ENCODE data around the gene RNF130. TPM values are rescaled to one million over a fixed set of nuclear protein-coding genes. Genes with fewer than 3 reads are reported as not detected.
"Not testable (repeated sequence)": the region's sequence is repeated elsewhere in the genome, so short reads cannot be mapped to it uniquely, and the experiment has no call there.

Gene RNF130
- total RNA-seq, 1 donor from 2014 or later: 13.7 TPM

- no peak for ATAC-seq
Observed at GRCh38 chr5:180103487-180104167, 32.1 kb upstream of the RNF130 start.

DNA sequence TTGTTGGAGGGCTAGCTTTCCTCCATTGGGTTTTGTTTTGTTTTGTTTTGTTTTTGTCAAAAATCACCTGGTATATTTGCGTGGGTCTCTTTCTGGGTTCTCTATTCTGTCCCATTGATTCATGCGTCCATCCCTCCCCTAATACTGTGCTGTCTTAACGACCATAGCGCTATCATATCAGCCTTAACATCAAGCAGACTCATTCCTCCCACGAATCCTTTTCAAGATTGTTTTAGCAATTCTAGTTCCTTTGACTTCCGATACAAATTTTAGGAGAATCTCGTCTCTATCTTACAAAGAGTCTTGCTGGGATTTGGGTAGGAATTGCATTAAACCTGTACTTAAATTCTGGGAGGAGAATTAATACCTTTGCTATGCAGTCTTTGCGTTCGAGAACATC lies 31.1 kb upstream of the RNF130 start:
- ATAC-seq: no peak

GRCh38 chr5:180101451-180102105 lies 30.0 kb upstream of the RNF130 start:
- ATAC-seq: no peak

GRCh38 chr5:180100621-180101450 lies 29.3 kb upstream of the RNF130 start:
- no peak for ATAC-seq

GRCh38 chr5:180099733-180100611 lies 28.4 kb upstream of the RNF130 start:
- ATAC-seq: no peak

GRCh38 chr5:180098991-180099732 lies 27.6 kb upstream of the RNF130 start:
- peak; percentile 23 for ATAC-seq

DNA sequence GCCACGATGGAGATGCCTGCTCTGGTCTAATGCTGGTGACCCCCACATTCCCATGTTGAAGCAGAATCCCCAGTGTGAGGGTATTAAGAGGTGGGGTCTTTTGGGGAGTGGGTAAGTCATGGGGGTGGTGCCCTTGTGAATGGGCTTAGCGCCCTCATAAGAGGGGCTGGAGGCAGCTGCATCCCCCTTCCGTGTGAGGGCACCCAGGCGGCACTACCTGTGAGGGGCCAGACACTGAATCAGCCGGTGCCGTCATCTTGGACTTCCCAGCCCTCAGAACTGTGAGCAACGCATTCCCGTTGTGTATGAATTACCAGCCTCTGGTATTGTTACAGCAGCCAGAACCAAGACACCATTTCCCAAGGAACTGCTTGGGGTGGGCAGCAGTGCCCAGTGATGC lies 27.0 kb upstream of the RNF130 start:
- ATAC-seq: no peak

DNA sequence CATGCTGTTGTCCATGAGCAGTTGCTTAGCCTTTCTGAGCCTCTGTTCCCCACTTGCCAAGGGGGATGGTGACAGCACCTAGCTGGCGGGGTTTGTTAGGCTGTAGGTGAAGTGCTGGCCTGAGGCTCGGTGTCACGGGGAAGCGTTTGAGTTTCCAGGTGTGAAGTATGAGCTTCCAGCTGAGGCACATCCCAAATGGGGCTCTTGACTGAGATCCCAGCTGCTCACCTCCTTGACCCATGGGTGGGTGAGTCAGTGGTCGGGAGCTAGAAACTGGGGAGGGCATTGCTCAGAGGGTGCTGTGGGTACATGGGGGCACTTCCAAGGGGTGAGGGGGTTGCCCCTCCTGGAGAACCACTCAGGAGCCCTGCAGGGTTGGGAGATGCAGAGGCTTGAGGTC lies 26.4 kb upstream of the RNF130 start:
- no peak for ATAC-seq

GRCh38 chr5:180097163-180097894 lies 25.8 kb upstream of the RNF130 start:
- ATAC-seq: peak; percentile 14

DNA sequence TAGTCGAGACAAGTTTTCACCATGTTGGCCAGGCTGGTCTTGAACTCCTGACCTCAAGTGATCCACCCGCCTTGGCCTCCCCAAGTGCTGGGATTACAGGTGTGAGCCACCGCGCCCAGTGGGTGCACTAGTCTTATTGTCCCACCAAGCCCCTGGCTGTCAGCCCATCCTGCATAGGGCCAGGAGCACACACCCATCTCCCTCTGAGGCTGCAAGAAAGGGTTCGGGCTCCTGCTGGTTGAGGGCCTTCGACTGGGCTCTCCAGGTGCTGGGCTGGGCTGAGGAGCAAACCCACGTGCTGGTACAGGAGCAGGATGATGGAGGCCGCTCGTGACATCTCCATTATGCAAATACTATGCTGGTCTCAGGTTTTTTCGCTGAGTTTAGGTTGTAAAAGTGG lies 25.1 kb upstream of the RNF130 start:
- no peak for ATAC-seq

- ATAC-seq: no peak
Observed at GRCh38 chr5:180095545-180095944, 24.0 kb upstream of the RNF130 start.

GRCh38 chr5:180093651-180094382 lies 22.3 kb upstream of the RNF130 start:
- ATAC-seq: no peak

DNA sequence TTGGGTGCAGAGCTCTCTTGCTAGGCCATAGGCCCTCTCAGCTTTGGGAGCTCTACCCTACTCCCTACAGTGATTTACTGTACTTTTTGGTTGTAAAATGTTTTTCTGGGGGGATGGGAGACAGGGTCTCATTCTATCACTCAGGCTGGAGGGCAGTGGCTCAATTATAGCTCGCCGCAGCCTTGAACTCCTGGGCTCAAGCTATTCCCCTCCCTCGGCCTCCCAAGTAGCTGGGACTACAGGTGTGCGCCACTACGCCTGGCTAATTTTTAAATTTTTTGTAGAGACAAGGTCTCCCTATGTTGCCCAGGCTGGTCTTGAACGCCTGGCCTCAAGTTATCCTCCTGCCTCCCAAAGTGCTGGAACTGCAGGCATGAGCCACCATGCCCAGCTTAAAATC lies 21.7 kb upstream of the RNF130 start:
- ATAC-seq: no peak

DNA sequence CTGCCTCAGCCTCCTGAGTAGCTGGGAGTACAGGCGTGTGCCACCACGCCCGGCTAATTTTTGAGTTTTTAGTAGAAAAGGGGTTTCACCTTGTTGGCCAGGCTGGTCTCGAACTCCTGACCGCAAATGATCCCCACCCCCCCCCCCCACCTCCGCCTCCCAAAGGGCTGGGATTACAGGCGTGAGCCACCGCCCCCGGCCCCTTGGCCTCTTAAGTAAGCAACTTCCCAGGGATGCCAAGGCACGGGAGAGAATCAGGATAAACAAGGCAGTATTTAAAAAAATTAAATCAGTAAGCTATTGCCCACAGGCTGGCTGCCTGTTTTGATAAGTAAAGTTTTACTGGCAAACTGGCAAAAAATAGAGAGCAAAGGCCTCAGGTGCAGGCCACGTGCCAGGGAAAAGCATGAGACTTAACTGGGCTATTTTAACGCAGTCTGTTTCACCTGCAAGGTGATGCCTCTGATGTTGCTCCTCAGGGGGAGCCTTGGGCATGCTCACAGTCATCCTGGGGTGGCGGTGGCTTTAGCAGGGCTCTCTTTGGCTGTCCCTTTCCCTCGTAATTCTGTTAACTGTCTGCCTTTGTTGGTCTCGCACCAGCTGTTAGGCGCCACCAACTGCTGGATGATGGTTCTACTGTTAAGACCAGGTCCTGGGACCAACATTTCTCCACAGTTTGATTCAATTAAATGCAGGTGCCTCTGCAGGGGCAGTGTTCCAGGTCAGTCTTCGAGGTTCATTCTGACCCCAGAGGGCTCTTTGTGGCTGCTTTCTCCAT lies 19.4 kb upstream of the RNF130 start:
- peak; percentile 59 for ATAC-seq

- peak; percentile 79 for ATAC-seq
Observed at GRCh38 chr5:180090098-180090768, 18.7 kb upstream of the RNF130 start.

- not testable (repeated sequence) for ATAC-seq
Observed at GRCh38 chr5:180089628-180090027, 18.1 kb upstream of the RNF130 start.

GRCh38 chr5:180088561-180088960 lies 17.0 kb upstream of the RNF130 start:
- no peak for ATAC-seq

GRCh38 chr5:180086816-180087399 lies 15.3 kb upstream of the RNF130 start:
- ATAC-seq: no peak

DNA sequence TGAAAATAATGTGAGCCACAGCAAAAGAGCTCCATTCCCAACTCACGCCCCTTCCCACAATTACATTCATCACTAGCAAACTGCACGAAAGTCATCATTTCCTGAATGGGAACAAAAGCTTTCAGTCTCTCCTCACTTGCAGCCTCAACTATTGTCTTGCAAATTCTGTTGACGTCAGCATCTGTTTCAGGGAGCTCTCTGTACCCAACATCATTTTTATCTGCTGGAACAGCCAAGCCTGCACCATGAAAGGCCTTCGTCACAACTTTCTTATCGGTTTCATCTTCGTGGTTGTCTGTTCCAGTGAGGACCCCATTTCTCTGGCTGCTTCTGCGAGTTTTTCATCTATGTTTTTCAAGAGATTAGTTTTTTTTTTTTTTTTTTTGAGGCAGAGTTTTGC lies 14.3 kb upstream of the RNF130 start:
- no peak for ATAC-seq

Data from esophagus mucosa (tissue), 1 donor.